Urothelium cell line (cell line): ENCODE results near the gene MED20.
"Not testable (repeated sequence)": the region's sequence is repeated elsewhere in the genome, so short reads cannot be mapped to it uniquely, and the experiment has no call there.

Experiments used
- DNase-seq: peaks from one replicate; pipeline ENCODE4 v3.0.0; 2011; ENCODE audit warnings: low spot score, mixed read lengths
- FAIRE-seq: peaks from 2 replicates; lab custom pipeline; 2011; peaks lifted over from hg19 to GRCh38; lab: Jason Lieb, UNC

Gene MED20, protein sequence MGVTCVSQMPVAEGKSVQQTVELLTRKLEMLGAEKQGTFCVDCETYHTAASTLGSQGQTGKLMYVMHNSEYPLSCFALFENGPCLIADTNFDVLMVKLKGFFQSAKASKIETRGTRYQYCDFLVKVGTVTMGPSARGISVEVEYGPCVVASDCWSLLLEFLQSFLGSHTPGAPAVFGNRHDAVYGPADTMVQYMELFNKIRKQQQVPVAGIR

GRCh38 chr6:41920921-41921711 is at the start of gene MED20, which contains the start of gene BYSL:
MED20 (minus strand) TSS chr6:41921139; CDS start chr6:41921018, 121 bp downstream.
BYSL (plus strand) TSS chr6:41921499; CDS start chr6:41921563, 64 bp downstream.
- DNase-seq (peak; percentile 95), FAIRE-seq (no peak)

DNA sequence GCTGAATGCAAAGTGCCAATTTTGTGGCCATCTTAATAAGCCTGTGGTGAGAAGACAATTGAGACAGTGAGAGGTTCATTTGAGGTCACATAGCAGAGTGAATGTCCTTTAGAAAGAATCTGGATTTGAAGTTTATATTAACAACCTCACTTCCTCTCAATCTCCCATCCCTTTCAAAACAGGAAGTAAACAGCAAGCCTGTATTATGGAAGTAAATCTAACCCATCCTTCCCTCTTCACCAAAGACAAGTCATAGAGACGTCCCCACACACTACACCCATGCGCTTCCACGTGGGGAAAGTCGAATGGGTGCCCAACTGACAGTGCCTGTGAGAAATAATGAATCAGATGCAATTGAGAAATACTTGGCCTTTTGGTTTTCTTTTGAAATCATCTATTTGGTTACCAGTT is 49.5 kb upstream of the MED20 start:
- DNase-seq: no peak

DNA sequence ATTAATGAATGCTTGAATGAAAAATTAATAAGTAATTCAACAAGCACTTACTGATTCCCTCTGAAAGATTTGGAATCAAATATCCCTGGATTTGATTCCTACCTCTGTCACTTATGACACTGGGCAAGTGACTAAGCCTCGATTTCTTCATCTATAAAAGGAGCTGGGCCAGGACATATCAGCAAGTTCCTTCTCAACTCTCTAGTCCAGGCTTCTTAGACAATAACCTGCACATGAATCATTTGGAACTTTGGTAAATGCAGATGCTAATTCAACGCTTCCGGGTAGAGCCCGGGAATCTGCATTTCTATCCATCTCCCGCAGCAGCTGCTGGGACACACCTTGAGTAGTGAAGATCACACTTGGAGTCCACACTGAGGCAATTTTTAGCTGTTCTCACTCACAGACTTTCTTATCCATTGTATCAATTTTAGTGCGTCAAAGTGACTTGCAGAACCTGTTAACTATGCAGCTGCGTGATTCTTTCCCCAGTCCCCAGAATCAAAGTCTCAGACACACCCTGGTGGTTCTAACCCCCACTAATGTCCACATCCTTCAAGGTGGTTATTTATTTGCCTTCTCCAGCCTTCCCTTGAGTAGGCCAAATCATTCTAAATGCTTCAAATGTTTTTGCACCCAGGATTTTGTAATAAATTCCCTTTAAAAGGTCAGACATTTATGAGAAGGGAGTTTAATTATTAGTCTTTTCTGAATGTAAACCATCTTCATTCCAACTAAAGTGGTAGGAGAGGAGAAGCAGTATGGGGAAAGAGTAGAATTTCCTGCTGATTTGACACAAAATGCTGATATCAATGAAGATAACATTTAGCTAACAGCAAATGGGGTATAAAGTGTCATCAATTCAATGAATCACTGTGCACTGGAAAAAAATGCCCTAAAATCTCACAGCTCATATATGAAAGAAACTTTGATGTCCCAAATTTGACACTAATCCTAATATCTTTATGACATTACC is 46.7 kb upstream of the MED20 start:
- no peak for FAIRE-seq
- DNase-seq: peak; percentile 45

More for the DNA sequence above, 49.5 kb upstream of the MED20 start:
- FAIRE-seq: no peak

DNA sequence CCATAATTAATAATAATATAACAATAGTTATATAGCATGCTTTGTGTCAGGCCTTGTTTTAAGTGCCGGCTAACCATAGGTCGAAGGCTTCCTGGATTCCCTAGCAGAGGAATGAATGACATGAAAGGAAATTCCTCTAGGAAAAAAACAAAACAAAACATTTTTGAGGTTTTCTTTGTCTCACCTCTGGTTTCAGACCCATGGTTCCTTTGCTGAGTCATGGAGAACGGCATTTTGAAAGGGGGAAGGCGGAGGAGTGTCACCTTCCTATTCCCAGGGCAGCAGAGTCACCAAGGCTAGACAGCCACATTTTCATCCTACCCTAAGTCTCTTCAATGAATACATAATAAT is 46.0 kb upstream of the MED20 start:
- peak; percentile 87 for DNase-seq
- FAIRE-seq: no peak

DNA sequence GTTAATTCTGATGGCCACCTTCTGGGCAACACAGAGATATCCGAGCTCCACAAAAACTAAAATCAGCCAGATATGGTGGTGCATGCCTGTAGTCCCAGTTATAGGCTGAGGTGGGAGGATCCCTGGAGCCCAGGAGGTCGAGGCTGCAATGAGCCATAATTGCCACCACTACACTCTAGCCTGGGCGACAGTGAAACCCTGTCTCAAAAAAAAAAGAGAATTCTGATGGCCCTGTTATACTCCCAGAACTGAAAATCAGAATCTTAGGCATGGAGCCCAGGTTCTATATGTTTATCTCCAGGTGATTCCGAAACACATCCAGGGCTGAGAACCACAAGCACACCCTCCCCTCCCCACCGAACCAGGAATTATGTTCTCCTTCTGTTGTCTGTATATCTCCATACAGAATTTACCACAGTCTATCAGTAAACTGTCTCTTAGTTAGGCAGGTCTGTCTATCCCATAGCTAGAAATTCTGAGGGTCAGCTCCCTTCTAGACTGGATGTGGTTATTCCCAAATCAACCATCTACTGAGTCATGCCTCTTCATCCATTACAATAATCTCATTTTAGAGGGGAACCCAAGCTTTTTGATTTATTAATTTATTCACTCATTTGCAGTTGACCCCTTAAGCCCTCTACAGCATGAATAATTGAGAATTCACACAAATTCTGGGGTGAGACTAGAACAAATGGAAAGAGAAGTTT is 45.4 kb upstream of the MED20 start:
- FAIRE-seq (no peak), DNase-seq (no peak)

DNA sequence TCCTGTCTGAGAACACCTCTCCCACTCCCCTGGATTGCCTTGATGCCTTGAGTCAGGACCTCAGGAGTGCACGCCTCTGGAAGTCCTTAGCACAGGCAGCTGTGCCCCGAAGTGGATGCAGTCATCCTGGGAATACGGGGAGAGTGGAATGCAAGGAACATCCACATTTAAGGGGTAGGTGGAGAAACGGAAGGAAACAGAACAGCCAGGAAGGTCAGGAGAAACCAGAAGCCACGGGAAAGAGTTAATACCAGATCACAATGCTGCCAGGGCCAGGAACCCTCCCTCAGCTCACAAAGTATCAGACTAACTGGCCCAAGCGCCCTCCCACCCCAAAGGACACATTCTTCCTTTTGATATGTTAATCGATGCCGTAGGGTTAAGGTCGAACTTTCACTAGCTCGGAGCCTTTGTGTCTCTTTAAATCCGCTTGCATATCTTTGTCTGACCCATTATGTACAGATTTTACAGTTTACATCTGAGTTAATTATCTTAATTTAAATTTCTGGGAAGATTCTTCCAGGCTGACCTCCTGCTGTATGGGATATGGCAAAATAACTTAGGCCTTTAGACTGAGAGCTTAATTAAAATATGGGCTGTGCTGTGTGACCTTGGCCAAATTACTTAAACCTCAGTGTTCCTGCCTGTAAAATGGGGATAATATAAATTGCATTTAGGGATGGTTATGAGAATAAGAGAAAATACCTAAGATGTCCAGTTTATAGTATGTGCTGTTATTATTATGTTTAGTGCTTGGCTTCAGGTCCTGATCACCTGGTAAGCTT is 44.7 kb upstream of the MED20 start:
- no peak for FAIRE-seq
- DNase-seq: no peak

DNA sequence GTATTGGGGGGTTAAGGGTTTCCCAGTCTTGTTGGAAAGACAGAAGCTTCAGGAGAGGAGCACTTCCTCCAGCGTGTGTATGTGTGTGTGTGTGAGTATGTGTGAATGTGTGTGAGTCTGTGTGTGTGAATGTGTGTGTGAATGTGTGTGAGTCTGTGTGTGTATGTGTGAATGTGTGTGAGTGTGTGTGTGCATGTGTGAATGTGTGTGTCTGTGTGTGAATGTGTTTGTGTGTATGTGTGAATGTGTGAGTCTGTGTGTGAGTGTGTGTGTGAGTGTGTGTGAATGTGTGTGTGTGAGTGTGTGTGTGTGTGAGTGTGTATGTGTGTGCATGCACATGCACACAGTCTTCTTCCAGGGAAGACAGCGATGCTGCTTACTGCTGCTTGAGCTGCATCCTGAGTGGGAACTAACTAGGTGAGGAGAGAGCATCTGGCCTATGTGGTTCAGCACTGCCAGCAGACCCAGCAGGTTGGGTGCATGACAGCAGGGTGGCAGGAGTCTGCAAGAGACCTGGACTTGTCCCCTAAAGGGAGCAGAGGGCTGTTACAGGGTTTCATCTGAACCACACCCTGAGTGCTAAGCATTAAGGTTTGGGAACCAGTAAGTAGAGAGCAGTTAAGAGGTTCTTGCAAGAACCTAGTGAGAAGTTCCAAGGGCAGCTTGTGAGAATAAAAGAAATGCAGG is 43.4 kb upstream of the MED20 start:
- no peak for DNase-seq
- peak; percentile 46 for FAIRE-seq

GRCh38 chr6:41963371-41963770 is 42.4 kb upstream of the MED20 start:
- FAIRE-seq (no peak), DNase-seq (no peak)

- FAIRE-seq: no peak
- DNase-seq: no peak
These were observed 39.1 kb upstream of the MED20 start for GRCh38 chr6:41960028-41960427.

DNA sequence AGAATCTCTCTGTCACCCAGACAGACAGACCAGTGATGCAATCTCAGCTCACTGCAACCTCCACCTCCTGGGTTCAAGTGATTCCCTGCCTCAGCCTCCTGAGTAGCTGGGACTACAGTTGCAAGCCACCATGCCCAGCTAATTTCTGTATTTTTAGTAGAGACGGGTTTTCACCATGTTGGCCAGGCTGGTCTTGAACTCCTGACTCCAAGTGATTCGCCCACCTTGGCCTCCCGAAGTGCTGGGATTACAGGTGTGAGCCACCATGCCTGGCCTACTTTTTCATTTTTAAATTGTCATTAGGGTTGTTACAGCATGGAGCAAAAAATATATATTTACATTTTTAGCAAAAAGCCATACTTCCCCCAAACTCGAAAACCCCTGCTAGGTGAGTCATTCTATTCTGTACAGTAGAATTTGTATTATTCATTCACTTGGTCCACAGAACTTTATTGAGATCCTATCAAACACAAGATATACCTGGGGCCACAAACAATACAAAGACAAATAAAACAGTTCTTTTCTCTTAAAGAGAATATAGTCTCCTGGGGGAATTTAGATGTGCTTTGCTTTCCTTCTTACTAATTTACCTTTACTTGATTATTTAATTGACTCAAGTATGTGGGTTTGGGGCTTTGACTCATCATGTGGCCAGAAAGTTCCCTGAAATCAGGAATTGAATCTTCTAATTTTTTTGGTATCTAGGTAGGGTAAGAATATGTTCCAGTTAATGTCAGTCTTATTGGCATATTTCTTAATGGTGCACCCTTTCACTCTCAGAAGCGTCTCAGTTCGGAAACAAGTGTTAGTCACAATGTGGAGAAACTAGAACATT is 37.3 kb upstream of the MED20 start:
- DNase-seq: no peak
- no peak for FAIRE-seq

DNA sequence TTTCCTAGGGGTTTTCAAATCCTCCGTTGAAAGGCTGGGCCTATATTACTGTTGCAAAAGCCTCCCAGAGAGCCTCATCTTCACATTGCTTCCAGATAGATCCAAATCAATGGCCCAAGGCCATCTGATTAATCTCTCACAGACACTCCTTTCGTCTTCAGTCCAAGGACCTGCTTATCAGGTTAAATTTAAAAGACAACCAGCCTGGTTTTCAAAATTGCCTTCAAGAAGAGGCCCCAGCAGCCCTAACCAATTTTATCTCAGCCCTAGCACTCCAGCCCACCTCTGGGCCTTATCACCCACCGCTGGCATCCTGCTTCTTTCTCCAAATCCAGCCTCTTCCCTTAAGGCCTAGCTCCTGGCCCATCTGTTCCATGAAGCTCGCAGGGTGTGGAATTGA is 36.2 kb upstream of the MED20 start:
- no peak for DNase-seq
- FAIRE-seq: no peak

GRCh38 chr6:41955412-41955811 is 34.5 kb upstream of the MED20 start:
- FAIRE-seq (no peak), DNase-seq (no peak)

DNA sequence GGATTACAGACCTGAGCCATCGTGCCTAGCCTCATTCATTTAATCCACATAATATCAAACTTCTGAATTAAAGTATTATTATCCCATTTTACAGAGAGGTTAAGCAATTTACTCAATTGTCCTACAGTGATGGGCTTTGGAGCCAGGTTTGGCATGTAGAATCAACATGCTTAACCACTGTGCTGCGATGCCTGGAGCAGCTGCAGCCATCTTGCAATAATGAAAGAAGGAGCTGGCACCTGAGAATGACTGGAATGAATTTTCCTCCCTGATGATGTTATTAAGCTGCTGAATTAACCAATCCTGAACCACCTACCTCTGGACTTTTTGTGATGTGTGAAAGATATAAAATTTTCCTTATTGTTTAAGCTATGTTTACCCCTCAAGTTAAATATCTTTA is 33.7 kb upstream of the MED20 start:
- no peak for FAIRE-seq

GRCh38 chr6:41947581-41948220 is 26.8 kb upstream of the MED20 start:
- FAIRE-seq: no peak
- DNase-seq: no peak

More for the DNA sequence above, 33.7 kb upstream of the MED20 start:
- DNase-seq: no peak

GRCh38 chr6:41943456-41943855 is 22.5 kb upstream of the MED20 start:
- FAIRE-seq: no peak
- no peak for DNase-seq

- not testable (repeated sequence) for DNase-seq, FAIRE-seq
These were observed 21.9 kb upstream of the MED20 start for GRCh38 chr6:41942882-41943281.

GRCh38 chr6:41942067-41942851 is 21.3 kb upstream of the MED20 start:
- FAIRE-seq: no peak

More at GRCh38 chr6:41942067-41942851, 21.3 kb upstream of the MED20 start:
- DNase-seq: no peak
